NB4 (cell line): ENCODE data around the gene TBC1D14.

Experiments used
- POLR2A ChIP-seq: IDR thresholded peaks from 2 replicates; pipeline ENCODE4 v1.6.1; 2011; ENCODE audit warnings: mild to moderate bottlenecking; ENCODE audit not compliant: insufficient read length; ENCODE audit errors: extremely low read depth
- TF ChIP-seq, protein P1 (sequence below): IDR thresholded peaks from one replicate; pipeline ENCODE4 v1.5.1; 2012; ENCODE audit warnings: low read depth, low read length

DNA sequence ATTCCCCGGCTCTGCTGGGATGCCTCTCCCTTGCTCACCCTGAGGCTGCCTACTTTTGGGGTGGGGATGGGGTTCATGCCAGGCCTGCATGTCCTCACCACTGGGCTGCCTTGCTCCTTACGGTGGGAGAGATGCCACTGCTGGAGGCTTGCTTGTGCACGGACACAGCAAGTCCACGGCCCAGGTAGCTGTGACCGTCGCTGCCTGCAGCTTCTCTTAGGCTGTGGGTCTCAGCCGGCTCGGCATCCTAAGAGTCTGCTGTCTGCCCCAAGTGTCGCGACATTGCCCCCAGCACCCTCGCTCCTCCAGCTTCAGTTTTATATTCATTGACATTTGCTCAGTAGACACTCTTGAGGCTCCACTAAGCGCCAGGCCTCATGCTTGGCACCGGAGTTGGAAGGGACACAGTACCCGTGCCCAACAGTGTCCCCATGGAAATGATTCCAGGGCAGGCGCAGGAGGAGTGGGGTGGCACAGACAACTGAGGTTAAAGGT, 58.3 kb downstream of the TBC1D14 start:
- TF ChIP-seq, protein P1, sequence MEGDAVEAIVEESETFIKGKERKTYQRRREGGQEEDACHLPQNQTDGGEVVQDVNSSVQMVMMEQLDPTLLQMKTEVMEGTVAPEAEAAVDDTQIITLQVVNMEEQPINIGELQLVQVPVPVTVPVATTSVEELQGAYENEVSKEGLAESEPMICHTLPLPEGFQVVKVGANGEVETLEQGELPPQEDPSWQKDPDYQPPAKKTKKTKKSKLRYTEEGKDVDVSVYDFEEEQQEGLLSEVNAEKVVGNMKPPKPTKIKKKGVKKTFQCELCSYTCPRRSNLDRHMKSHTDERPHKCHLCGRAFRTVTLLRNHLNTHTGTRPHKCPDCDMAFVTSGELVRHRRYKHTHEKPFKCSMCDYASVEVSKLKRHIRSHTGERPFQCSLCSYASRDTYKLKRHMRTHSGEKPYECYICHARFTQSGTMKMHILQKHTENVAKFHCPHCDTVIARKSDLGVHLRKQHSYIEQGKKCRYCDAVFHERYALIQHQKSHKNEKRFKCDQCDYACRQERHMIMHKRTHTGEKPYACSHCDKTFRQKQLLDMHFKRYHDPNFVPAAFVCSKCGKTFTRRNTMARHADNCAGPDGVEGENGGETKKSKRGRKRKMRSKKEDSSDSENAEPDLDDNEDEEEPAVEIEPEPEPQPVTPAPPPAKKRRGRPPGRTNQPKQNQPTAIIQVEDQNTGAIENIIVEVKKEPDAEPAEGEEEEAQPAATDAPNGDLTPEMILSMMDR, result no peak
- TF ChIP-seq POLR2A, result no peak
